Kidney (tissue), 14 donors: ENCODE results near the gene FLAD1. TPM values are rescaled to one million over a fixed set of nuclear protein-coding genes. Genes with fewer than 3 reads are reported as not detected.

Experiments
- DNase-seq, 5 donors: peaks; one replicate each; pipeline ENCODE4 v3.0.0-alpha.2; 2013 to 2020
- FAIRE-seq: peaks from 2 replicates; lab custom pipeline; 2012; peaks lifted over from hg19 to GRCh38; lab: Jason Lieb, UNC
- H3K27ac ChIP-seq, 2 donors: one replicate each; pipeline ENCODE4 v1.7.0; 2013; ENCODE audit warnings: low read depth in 2 of 2, low read length in 2 of 2, inconsistent platforms in 1 of 2
- H3K27me3 ChIP-seq: one replicate; pipeline ENCODE4 v1.7.1; 2013; ENCODE audit warnings: low read length, inconsistent platforms; ENCODE audit not compliant: control insufficient read depth, insufficient read depth
- H3K36me3 ChIP-seq, 3 donors: one replicate each; pipeline versions ENCODE4 v1.7.0 to v1.7.1; 2013; ENCODE audit warnings: low read length in 3 of 3, control low read depth in 1 of 3, inconsistent platforms in 1 of 3; ENCODE audit not compliant: insufficient read depth in 3 of 3, control insufficient read depth in 2 of 3
- H3K4me1 ChIP-seq, 3 donors: one replicate each; pipeline versions ENCODE4 v1.7.0 to v1.7.1; 2013; ENCODE audit warnings: low read length in 3 of 3, inconsistent platforms in 1 of 3, low read depth in 1 of 3; ENCODE audit not compliant: control insufficient read depth in 2 of 3, insufficient read depth in 2 of 3
- H3K4me3 ChIP-seq, 3 donors: one replicate each; pipeline versions ENCODE4 v1.7.0 to v1.8.1; 2013; ENCODE audit warnings: low read length in 3 of 3, control low read depth in 1 of 3, inconsistent platforms in 1 of 3
- H3K9ac ChIP-seq, 3 donors: one replicate each; pipeline versions ENCODE4 v1.7.0 to v1.7.1; 2013; ENCODE audit warnings: low read length in 3 of 3, control low read depth in 1 of 3, inconsistent platforms in 1 of 3
- H3K9me3 ChIP-seq, 3 donors: one replicate each; pipeline versions ENCODE4 v1.7.0 to v1.7.1; 2013; ENCODE audit warnings: low read length in 3 of 3, control low read depth in 1 of 3, inconsistent platforms in 1 of 3; ENCODE audit not compliant: control insufficient read depth in 2 of 3, insufficient read depth in 1 of 3
- CTCF ChIP-seq: IDR thresholded peaks from 3 replicates; pipeline ENCODE4 v1.5.1; 2012; ENCODE audit warnings: mild to moderate bottlenecking, moderate library complexity, borderline replicate concordance; ENCODE audit not compliant: insufficient read depth; ENCODE audit errors: extremely low read depth
- intact Hi-C: fragments of 100-400 bp; cut with DNase I; formaldehyde crosslinking; loops from one replicate; pipeline ENCODE4 v1.11.1; 2022
- polyA plus RNA-seq: library from polyadenylated mRNA; stranded (reverse); fragments of 350-450 nt; fragmentation: Illumina TruSeq; extraction: RNeasy Lipid Tissue Mini Kit (QIAGEN cat#74804); gene quantifications from one replicate; pipeline ENCODE4 v1.2.3, GENCODE V29; 2014; ENCODE audit warnings: low read depth, low replicate concordance; ENCODE audit not compliant: insufficient read depth
- total RNA-seq: library from RNA; stranded (reverse); fragmentation: NEBNext Ultra II Directional; extraction: Animal tissue kit (Norgen Biotek cat#: 25700); gene quantifications from one replicate; pipeline ENCODE4 v1.2.1, GENCODE V29; 2021
- donor health status: control.
- donor health status: control.
- donor health status: control.
- donor health status: control.
- donor health status: control.
- donor health status: DM: yes; HTN: yes; CAD: no.
- donor health status: Normal renal cell carcinoma (clear cell type).

The FLAD1 gene
- total and polyA plus RNA-seq, 2 donors from 2014 or later, result 34.1 to 37.9 TPM

- Histone ChIP-seq H3K36me3 (no peaks in the 10 kb centered on the region), H3K4me3 (peak overlapping the region in 2 of 3 donors; percentile 80 to 99), H3K4me1 (peaks cover 2 to 38% (median 31%) of the 10 kb centered on the region in 3 donors), H3K27ac (peak overlapping the region; percentile 18 to 96), H3K9ac (peak overlapping the region in 2 of 3 donors; percentile 16 to 57), H3K9me3 (no peaks in the 10 kb centered on the region), H3K27me3 (no peaks in the 10 kb centered on the region)
- DNase-seq (peak in 1 of 5 donors; percentile 68), FAIRE-seq (no peak)
- intact Hi-C loops, result no loop called here
- no peak for TF ChIP-seq CTCF
These were observed 22.2 kb downstream of the FLAD1 start for GRCh38 chr1:155005076-155006011.

DNA sequence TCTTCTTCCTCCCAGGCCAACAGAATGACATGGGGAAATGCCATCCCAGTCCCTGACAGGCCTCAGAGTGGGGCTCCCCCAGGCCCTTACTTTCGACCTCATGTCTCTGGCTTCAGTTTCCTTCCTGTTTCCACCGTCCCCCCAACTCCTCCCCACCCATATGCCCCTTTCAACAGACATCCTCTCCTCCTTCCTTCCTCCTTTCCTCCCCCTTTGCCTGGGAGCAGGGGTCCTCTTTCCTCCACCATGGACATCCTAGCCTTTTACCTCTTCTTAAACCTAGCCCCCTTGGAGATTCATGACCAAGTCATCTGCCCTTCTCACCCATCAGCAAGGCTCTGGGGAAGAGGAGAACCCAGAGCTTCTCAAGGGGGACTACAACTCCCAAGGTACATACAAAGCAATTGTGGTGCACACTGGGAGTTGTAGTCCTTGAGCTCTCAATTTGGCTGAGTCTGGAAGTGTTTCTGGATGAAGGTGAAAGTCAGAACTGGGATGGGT lies 23.5 kb downstream of the FLAD1 start:
- H3K9ac ChIP-seq, result peak overlapping the region in 1 of 3 donors; percentile 40
- FAIRE-seq, result no peak
- DNase-seq, result peak in 2 of 5 donors; percentile 32 to 69
- peak overlapping the region; percentile 33 to 43 for H3K27ac ChIP-seq
- no peak for TF ChIP-seq CTCF
- H3K36me3 ChIP-seq, result no peaks in the 10 kb centered on the region
- intact Hi-C loops, result no loop called here
- H3K27me3 ChIP-seq, result no peaks in the 10 kb centered on the region
- no peaks in the 10 kb centered on the region for H3K9me3 ChIP-seq
- H3K4me1 ChIP-seq, result peaks cover 2 to 42% (median 31%) of the 10 kb centered on the region in 3 donors
- peak overlapping the region in 1 of 3 donors; percentile 13 for H3K4me3 ChIP-seq

- peak overlapping the region in 1 of 3 donors; percentile 61 for H3K9ac ChIP-seq
- no peak for FAIRE-seq
These were observed 24.2 kb downstream of the FLAD1 start for GRCh38 chr1:155007251-155007828.

More at GRCh38 chr1:155007251-155007828, 24.2 kb downstream of the FLAD1 start:
- Histone ChIP-seq H3K27me3 (no peaks in the 10 kb centered on the region), H3K4me3 (no peak overlapping the region), H3K9me3 (no peaks in the 10 kb centered on the region), H3K36me3 (no peaks in the 10 kb centered on the region), H3K4me1 (peaks cover 2 to 49% (median 32%) of the 10 kb centered on the region in 3 donors), H3K27ac (peak overlapping the region; percentile 41 to 57)
- peak in 1 of 5 donors; percentile 76 for DNase-seq
- TF ChIP-seq CTCF, result no peak
- intact Hi-C loops, result no loop called here
